ENCODE data around the gene GK.

GK gene

GRCh38 chrX:30688641-30689040, 35.4 kb downstream of the GK start:
- H3K27ac ChIP-seq, result no peak overlapping the region
- no peak for TF ChIP-seq CTCF (conservative IDR thresholded peaks at IDR 0.05)

GRCh38 chrX:30689116-30689515, 35.9 kb downstream of the GK start:
- TF ChIP-seq ZFX (IDR thresholded peaks at IDR 0.05), result no peak
- TF ChIP-seq CTCF (conservative IDR thresholded peaks at IDR 0.05), result no peak
- H3K27ac ChIP-seq, result no peak overlapping the region

GRCh38 chrX:30690330-30690729, 37.1 kb downstream of the GK start:
- no peak overlapping the region for H3K27ac ChIP-seq
- TF ChIP-seq ZFX (IDR thresholded peaks at IDR 0.05) (no peak), CTCF (conservative IDR thresholded peaks at IDR 0.05) (no peak)

GRCh38 chrX:30693999-30694650, 40.9 kb downstream of the GK start:
- TF ChIP-seq ZFX (IDR thresholded peaks at IDR 0.05) (no peak), CTCF (conservative IDR thresholded peaks at IDR 0.05) (no peak)
- H3K27ac ChIP-seq, result no peak overlapping the region

- no peak overlapping the region for H3K27ac ChIP-seq
- no peak for TF ChIP-seq CTCF (conservative IDR thresholded peaks at IDR 0.05)
- TF ChIP-seq ZFX (IDR thresholded peaks at IDR 0.05), result no peak
Observed at GRCh38 chrX:30702736-30703135, 49.5 kb downstream of the GK start.

- H3K27ac ChIP-seq, result no peak overlapping the region
Observed at GRCh38 chrX:30706216-30706775, 53.1 kb downstream of the GK start.

More at GRCh38 chrX:30706216-30706775, 53.1 kb downstream of the GK start:
- TF ChIP-seq ZFX (IDR thresholded peaks at IDR 0.05) (no peak), CTCF (conservative IDR thresholded peaks at IDR 0.05) (no peak)
